GM12891 (cell line): ENCODE measurements around the gene MYO15A.

Experiments used
- POLR2A ChIP-seq: IDR thresholded peaks from 2 replicates; pipeline ENCODE4 v1.6.1; 2011; ENCODE audit warnings: low read depth, low read length, control low read depth
- TAF1 ChIP-seq: IDR thresholded peaks from 2 replicates; pipeline ENCODE4 v1.6.1; 2011; ENCODE audit warnings: low read depth, low read length, control low read depth

GRCh38 chr17:18143044-18143936 is 34.7 kb downstream of the MYO15A start:
- TF ChIP-seq TAF1 (no peak), POLR2A (no peak)
